A673 (cell line): ENCODE results near the gene IER3. TPM values are rescaled to one million over a fixed set of nuclear protein-coding genes. Genes with fewer than 3 reads are reported as not detected.

Experiments
- BruUV-seq: library from RNA; stranded (reverse); fragments of 400-500 nt; replicated peaks from 2 replicates; lab custom pipeline; 2021; lab: Mats Ljungman, UMichigan
- CTCF ChIA-PET: fragments of 300-600 bp; sonication (Branson Sonifier 250); formaldehyde crosslinking; loops from one replicate; lab custom pipeline; 2022; ENCODE audit warnings: antibody characterized with exemption; lab: Charles Lee
- POLR2A ChIA-PET: fragments of 300-600 bp; sonication (Branson Sonifier 250); formaldehyde crosslinking; loops from one replicate; lab custom pipeline; 2022; ENCODE audit warnings: antibody characterized with exemption; ENCODE audit not compliant: low non-redundant PET; lab: Charles Lee
- DNase-seq: peaks from one replicate; pipeline ENCODE4 v3.0.0-alpha.2; 2015; ENCODE audit warnings: low spot score
- H3K27ac ChIP-seq: fragments of 200-600 bp; sonication (generic); 2 replicates; pipeline ENCODE4 v1.5.1; 2016; ENCODE audit warnings: mixed run types, low read depth, mild to moderate bottlenecking, mixed read lengths, antibody characterized with exemption, low read length; ENCODE audit not compliant: poor library complexity, severe bottlenecking
- H3K27me3 ChIP-seq: fragments of 200-600 bp; sonication (generic); replicated peaks from 2 replicates; pipeline ENCODE4 v1.6.1; 2017; ENCODE audit warnings: mixed run types, low read depth, mild to moderate bottlenecking, mixed read lengths, antibody characterized with exemption, low read length; ENCODE audit not compliant: insufficient read depth, poor library complexity
- H3K36me3 ChIP-seq: fragments of 200-600 bp; sonication (generic); 2 replicates; pipeline ENCODE4 v1.6.1; 2016; ENCODE audit warnings: mixed run types, mild to moderate bottlenecking, mixed read lengths, antibody characterized with exemption, low read length; ENCODE audit not compliant: insufficient read depth, poor library complexity, severe bottlenecking
- H3K4me1 ChIP-seq: fragments of 200-600 bp; sonication (generic); 2 replicates; pipeline ENCODE4 v1.6.1; 2017; ENCODE audit warnings: mixed run types, mild to moderate bottlenecking, mixed read lengths, antibody characterized with exemption, low read length; ENCODE audit not compliant: insufficient read depth, poor library complexity, severe bottlenecking
- H3K4me3 ChIP-seq: fragments of 200-600 bp; sonication (generic); 2 replicates; pipeline ENCODE4 v1.5.1; 2016; ENCODE audit warnings: low read depth, mixed run types, mild to moderate bottlenecking, mixed read lengths, low read length; ENCODE audit not compliant: poor library complexity, severe bottlenecking
- H3K9me3 ChIP-seq: fragments of 200-600 bp; sonication (generic); 2 replicates; pipeline ENCODE4 v1.6.1; 2016; ENCODE audit warnings: mixed run types, low read depth, mild to moderate bottlenecking, mixed read lengths, antibody characterized with exemption, low read length; ENCODE audit not compliant: poor library complexity, severe bottlenecking
- CTCF ChIP-seq: fragments of 300-800, 200-600 bp; sonication (generic); conservative IDR thresholded peaks from 2 replicates; pipeline ENCODE4 v1.5.1; 2017; ENCODE audit warnings: low read depth, mild to moderate bottlenecking, antibody characterized with exemption, low read length, moderate library complexity, mixed read lengths
- EZH2 ChIP-seq: fragments of 200-600 bp; sonication (generic); IDR thresholded peaks from 2 replicates; pipeline ENCODE4 v1.6.1; 2017; ENCODE audit warnings: borderline replicate concordance, low read depth, mild to moderate bottlenecking, mixed read lengths, antibody characterized with exemption, low read length; ENCODE audit not compliant: poor library complexity, severe bottlenecking
- intact Hi-C: fragments of 100-400 bp; cut with micrococcal nuclease; formaldehyde crosslinking; loops from one replicate; pipeline ENCODE4 v1.10.0; 2022; ENCODE audit not compliant: unreplicated experiment
- total RNA-seq: library from RNA; stranded (reverse); gene quantifications from 2 replicates; pipeline ENCODE4 v1.2.3, GENCODE V29; 2021

The IER3 gene
- total RNA-seq, 1 experiment from 2014 or later = 34.6 TPM

- Histone ChIP-seq H3K9me3 (no peaks in the 10 kb centered on the region), H3K4me1 (no peaks in the 10 kb centered on the region), H3K4me3 (no peak overlapping the region), H3K27ac (no peak overlapping the region), H3K36me3 (no peaks in the 10 kb centered on the region), H3K27me3 (no peaks in the 10 kb centered on the region)
- intact Hi-C loops = no loop called here
- POLR2A ChIA-PET = no interaction called here
- BruUV-seq = no TSS peak
- CTCF ChIA-PET = no interaction called here
- no peak for DNase-seq
- TF ChIP-seq EZH2 (no peak), CTCF (no peak)
These were observed 46.5 kb upstream of the IER3 start for GRCh38 chr6:30790724-30791383.

- Histone ChIP-seq H3K27ac (no peak overlapping the region), H3K4me3 (no peak overlapping the region), H3K9me3 (no peaks in the 10 kb centered on the region), H3K27me3 (no peaks in the 10 kb centered on the region), H3K4me1 (no peaks in the 10 kb centered on the region), H3K36me3 (no peaks in the 10 kb centered on the region)
- no TSS peak for BruUV-seq
- CTCF ChIA-PET = no interaction called here
- POLR2A ChIA-PET = no interaction called here
- DNase-seq = no peak
- intact Hi-C loops = no loop called here
- TF ChIP-seq CTCF = no peak
- TF ChIP-seq EZH2 = no peak
These were observed 45.3 kb upstream of the IER3 start for GRCh38 chr6:30789606-30790005.

DNA sequence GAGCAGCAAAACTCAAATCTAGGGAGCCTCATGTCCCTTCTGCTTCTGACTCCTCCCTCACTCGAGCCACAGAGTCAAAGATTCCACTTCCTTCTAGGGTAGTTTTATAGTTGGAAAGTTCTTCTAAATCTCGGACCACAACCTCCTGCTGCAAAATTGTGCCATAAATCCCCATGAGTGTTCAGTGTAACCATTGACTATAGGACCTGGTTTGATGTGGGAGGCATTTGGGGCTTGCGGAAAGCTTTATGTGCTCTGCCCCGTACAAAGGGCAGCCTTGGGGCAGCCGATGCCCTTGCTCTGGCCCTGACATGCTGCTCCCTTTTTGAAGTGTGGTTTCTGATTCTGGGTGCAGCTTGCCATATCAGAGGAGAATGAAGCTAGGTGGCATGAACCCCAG lies 43.6 kb upstream of the IER3 start:
- H3K4me3 ChIP-seq = no peak overlapping the region
- POLR2A ChIA-PET = no interaction called here
- intact Hi-C loops = no loop called here
- no TSS peak for BruUV-seq
- H3K4me1 ChIP-seq = peaks cover under 1% of the 10 kb centered on the region
- H3K27ac ChIP-seq = no peak overlapping the region
- no peaks in the 10 kb centered on the region for H3K27me3 ChIP-seq
- DNase-seq = no peak
- CTCF ChIA-PET = no interaction called here
- H3K9me3 ChIP-seq = no peaks in the 10 kb centered on the region
- TF ChIP-seq CTCF = no peak
- TF ChIP-seq EZH2 = no peak
- no peaks in the 10 kb centered on the region for H3K36me3 ChIP-seq
